Chondrocyte (in vitro differentiated cells): Measurements from ENCODE around the gene UBA7. TPM values are rescaled to one million over a fixed set of nuclear protein-coding genes. Genes with fewer than 3 reads are reported as not detected.
"Not testable (repeated sequence)": the region's sequence is repeated elsewhere in the genome, so short reads cannot be mapped to it uniquely, and the experiment has no call there.

Source experiments
- DNase-seq: peaks from one replicate; pipeline ENCODE4 v3.0.0; 2021; ENCODE audit warnings: mixed read lengths, low spot score
- H3K27ac Mint-ChIP-seq: one replicate; pipeline ENCODE4 v1.8.0; 2021; ENCODE audit warnings: mild to moderate bottlenecking, moderate library complexity, mixed read lengths; ENCODE audit not compliant: unreplicated experiment
- H3K27me3 Mint-ChIP-seq: 2 replicates; pipeline ENCODE4 v1.8.0; 2021; ENCODE audit warnings: low read depth, mixed read lengths
- H3K36me3 Mint-ChIP-seq: 2 replicates; pipeline ENCODE4 v1.8.0; 2021; ENCODE audit warnings: low read depth, mixed read lengths
- H3K4me1 Mint-ChIP-seq: 2 replicates; pipeline ENCODE4 v1.8.0; 2021; ENCODE audit warnings: low read depth, mild to moderate bottlenecking, mixed read lengths
- H3K4me3 Mint-ChIP-seq: one replicate; pipeline ENCODE4 v1.8.0; 2021; ENCODE audit warnings: mild to moderate bottlenecking, moderate library complexity, mixed read lengths; ENCODE audit not compliant: unreplicated experiment
- H3K9me3 Mint-ChIP-seq: 2 replicates; pipeline ENCODE4 v1.8.0; 2021; ENCODE audit warnings: low read depth, mixed read lengths
- total RNA-seq: library from RNA; stranded (reverse); gene quantifications from 3 replicates; pipeline ENCODE4 v1.2.1, GENCODE V29; 2021
- TF ChIP-seq, protein P1 (sequence below): fragments of 200-600 bp; sonication (generic); IDR thresholded peaks from 2 replicates; pipeline ENCODE4 v1.5.0; 2021; ENCODE audit warnings: antibody characterized with exemption, mild to moderate bottlenecking, moderate library complexity

Gene UBA7
- total RNA-seq, 1 donor from 2014 or later: 26.3 TPM

DNA sequence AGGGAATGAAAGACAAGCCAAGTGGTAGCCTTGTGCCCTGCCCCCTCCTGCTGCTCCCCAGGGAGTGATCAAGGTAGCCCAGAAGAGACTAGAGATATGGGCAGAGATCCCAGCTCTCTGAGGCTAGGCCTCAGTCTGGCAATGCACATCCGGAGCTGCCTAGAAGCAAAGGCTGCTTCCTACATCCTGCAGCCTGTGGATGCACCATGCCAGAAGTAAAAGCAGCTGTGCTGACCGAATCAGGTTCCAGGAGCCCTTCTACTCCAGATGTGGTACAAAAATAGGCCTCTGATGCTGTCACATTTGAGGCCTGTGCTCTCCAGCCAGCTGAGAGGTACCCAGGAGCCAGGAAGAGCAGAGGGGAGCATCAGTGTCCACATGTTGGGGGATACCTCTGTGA is 26.6 kb upstream of the UBA7 start:
- Mint-ChIP-seq H3K9me3 (no peaks in the 10 kb centered on the region), H3K36me3 (no peaks in the 10 kb centered on the region), H3K4me3 (no peak overlapping the region), H3K4me1 (peaks cover 13% of the 10 kb centered on the region), H3K27me3 (no peaks in the 10 kb centered on the region), H3K27ac (no peak overlapping the region)
- TF ChIP-seq, protein P1, sequence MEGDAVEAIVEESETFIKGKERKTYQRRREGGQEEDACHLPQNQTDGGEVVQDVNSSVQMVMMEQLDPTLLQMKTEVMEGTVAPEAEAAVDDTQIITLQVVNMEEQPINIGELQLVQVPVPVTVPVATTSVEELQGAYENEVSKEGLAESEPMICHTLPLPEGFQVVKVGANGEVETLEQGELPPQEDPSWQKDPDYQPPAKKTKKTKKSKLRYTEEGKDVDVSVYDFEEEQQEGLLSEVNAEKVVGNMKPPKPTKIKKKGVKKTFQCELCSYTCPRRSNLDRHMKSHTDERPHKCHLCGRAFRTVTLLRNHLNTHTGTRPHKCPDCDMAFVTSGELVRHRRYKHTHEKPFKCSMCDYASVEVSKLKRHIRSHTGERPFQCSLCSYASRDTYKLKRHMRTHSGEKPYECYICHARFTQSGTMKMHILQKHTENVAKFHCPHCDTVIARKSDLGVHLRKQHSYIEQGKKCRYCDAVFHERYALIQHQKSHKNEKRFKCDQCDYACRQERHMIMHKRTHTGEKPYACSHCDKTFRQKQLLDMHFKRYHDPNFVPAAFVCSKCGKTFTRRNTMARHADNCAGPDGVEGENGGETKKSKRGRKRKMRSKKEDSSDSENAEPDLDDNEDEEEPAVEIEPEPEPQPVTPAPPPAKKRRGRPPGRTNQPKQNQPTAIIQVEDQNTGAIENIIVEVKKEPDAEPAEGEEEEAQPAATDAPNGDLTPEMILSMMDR: no peak
- DNase-seq: no peak

DNA sequence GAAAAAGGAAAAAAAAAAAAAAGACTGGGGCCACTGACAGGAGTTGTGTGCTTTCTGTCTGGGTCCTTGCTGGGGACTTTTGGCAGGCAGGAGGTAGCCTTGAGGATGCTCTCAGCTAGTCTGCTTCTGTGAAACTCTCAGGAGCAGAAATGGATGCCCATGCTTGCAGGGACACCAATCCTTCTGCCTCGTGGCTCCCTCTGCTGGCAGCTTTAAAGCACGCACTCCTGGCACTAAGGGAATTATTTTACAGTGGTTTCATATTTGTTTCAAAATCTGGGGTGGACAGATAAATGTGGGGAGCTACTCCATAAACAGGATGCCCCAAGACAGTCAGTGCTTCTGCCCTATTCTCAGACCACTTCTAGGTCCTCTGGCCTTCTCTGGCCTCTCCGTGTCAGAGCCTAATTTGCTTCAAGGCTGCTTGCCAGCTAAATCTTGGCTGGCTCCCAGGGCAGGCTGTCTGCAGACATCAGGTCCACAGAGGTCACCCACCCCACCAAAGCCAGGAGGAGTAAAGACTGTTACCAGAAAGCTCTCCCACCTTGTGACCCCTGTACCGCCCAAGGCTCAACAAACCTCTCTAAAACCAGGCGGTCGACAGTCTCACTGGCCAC is 25.5 kb upstream of the UBA7 start:
- H3K27ac Mint-ChIP-seq: peak overlapping the region; percentile 42
- no peak for DNase-seq
- TF ChIP-seq, protein P1: peak; percentile 94
- H3K4me1 Mint-ChIP-seq: peaks cover 13% of the 10 kb centered on the region
- no peaks in the 10 kb centered on the region for H3K36me3 Mint-ChIP-seq
- no peak overlapping the region for H3K4me3 Mint-ChIP-seq
- H3K27me3 Mint-ChIP-seq: no peaks in the 10 kb centered on the region
- no peaks in the 10 kb centered on the region for H3K9me3 Mint-ChIP-seq

DNA sequence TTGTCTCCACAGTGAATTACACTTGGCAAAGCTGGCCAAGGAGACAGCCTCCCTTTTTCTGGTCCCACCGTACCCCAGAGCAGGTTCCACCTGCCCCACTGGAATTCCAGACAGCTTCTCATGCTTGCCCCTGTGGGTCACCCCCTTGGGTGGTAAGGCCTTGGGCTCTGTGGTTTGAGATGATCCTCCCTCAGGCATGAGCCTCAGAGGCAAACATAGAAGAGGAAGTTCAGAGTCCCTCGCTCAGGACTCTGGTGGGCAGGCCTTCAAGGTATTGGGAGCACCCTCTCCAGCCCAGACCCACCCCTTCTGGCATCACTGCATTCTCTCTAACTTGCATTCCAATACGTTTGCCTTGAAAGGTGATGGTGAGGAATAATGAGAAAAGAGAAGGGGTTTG is 17.6 kb upstream of the UBA7 start:
- Mint-ChIP-seq H3K4me3 (no peak overlapping the region), H3K27me3 (no peaks in the 10 kb centered on the region), H3K36me3 (peaks cover 1% of the 10 kb centered on the region), H3K4me1 (no peaks in the 10 kb centered on the region), H3K9me3 (no peaks in the 10 kb centered on the region), H3K27ac (no peak overlapping the region)
- TF ChIP-seq, protein P1: no peak
- DNase-seq: no peak

DNA sequence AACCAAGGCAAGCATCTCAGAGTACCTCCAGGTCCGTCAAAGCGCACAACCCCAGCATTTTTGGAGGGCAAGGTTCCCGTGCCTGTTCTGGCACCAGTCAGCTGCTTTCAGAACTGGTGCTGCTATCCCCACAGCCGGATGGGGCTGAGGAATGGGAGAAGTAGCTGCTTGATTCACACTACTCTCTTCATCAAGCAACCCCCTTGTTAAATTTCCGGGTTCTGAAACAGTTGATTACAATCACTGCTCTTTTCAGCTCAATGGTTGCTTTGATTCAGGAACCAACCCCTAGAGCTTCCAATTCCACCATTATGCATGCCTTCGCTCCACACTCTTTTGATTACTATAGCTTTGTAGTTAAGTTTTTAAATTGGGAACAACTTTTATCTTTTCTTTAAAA is 12.3 kb upstream of the UBA7 start:
- H3K27me3 Mint-ChIP-seq: no peaks in the 10 kb centered on the region
- DNase-seq: no peak
- H3K9me3 Mint-ChIP-seq: no peaks in the 10 kb centered on the region
- H3K4me1 Mint-ChIP-seq: no peaks in the 10 kb centered on the region
- TF ChIP-seq, protein P1: no peak
- H3K36me3 Mint-ChIP-seq: peaks cover 1% of the 10 kb centered on the region
- no peak overlapping the region for H3K4me3 Mint-ChIP-seq
- H3K27ac Mint-ChIP-seq: no peak overlapping the region

DNA sequence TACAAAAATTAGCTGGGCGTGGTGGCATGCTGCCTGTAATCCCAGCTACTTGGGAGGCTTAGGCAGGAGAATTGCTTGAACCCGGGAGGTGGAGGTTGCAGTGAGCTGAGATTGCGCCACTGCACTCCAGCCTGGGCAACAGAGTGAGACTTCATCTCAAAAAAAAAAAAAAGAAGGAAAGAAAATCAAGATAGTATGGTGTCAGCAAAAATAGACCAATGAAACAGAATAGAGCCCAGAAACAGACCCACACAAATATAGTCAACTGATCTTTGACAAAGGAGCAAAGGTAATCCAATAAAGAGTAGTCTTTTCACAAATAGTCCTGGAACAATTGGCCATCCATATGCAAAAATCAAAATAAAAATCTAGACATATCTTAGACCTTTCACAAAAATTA is 9.4 kb upstream of the UBA7 start:
- H3K36me3 Mint-ChIP-seq, H3K27me3 Mint-ChIP-seq, H3K4me3 Mint-ChIP-seq, H3K9me3 Mint-ChIP-seq, H3K4me1 Mint-ChIP-seq, DNase-seq, H3K27ac Mint-ChIP-seq: not testable (repeated sequence)

DNA sequence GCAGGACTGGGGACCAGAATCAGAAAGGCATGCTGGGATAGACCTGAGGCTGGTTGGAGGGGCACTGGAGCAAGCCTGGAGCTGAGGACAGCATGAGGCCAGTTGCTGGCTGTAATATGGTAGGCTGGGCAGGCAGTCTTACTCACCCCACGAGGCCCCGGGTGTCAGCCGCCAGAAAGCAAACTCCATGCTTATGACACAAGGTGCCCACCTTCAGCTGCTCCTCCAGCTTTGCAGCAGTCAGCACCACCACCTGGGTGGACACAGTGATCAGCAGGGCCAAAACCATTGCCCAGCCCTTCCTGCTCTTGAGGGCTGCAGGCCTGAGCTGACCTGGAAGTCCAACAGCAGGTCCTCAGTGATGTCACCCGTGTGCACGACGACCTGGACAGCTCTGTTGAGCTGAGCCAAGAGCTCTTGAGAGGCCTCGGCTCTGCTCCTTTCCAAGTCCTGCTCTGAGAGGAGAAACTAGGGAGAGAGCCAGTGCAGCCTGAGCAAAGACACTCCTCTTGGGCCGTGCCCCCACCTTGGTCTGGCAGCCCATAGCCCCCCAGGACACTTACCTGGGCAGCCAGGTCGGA is 747 bp downstream of the UBA7 start:
- TF ChIP-seq, protein P1: no peak
- no peak for DNase-seq
- peak overlapping the region; percentile 95 for H3K27ac Mint-ChIP-seq
- no peaks in the 10 kb centered on the region for H3K9me3 Mint-ChIP-seq
- H3K4me1 Mint-ChIP-seq: peaks cover 19% of the 10 kb centered on the region
- H3K27me3 Mint-ChIP-seq: no peaks in the 10 kb centered on the region
- H3K4me3 Mint-ChIP-seq: peak overlapping the region; percentile 71
- peaks cover 3% of the 10 kb centered on the region for H3K36me3 Mint-ChIP-seq
